OCI-LY3 (cell line): ENCODE data around the gene GYS2.

Experiments
- EZH2phosphoT487 ChIP-seq: fragments of 200-600 bp; shearing (Covaris generic); IDR thresholded peaks from 2 replicates; pipeline ENCODE4 v1.6.1; 2018; ENCODE audit warnings: antibody characterized with exemption, mixed run types, low read depth
- TF ChIP-seq, protein P1 (sequence below): fragments of 200-600, 300-600 bp; sonication (generic); IDR thresholded peaks from 2 replicates; pipeline ENCODE4 v1.5.1; 2014; ENCODE audit warnings: antibody characterized with exemption, low read length, low read depth

DNA sequence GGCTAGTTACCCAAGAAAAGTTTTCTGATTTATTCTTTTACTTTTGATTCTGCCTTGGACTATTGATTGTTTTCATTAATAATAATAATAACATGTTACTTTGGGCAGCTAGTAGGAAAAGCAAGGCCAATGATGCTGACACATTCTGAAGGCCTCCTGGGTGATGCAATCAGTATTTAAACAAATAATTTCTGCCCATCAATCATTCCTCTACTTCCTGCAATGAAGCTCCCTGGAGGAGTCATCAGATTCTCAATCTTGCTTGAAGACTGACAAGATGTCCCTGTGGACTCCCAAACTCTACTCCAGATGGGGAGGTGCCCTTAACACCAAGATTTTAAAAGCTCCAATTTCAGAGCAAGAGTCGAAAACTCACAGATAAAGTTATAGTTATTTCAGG is 78.6 kb downstream of the GYS2 start, which contains the start of gene SPX:
- TF ChIP-seq, protein P1, sequence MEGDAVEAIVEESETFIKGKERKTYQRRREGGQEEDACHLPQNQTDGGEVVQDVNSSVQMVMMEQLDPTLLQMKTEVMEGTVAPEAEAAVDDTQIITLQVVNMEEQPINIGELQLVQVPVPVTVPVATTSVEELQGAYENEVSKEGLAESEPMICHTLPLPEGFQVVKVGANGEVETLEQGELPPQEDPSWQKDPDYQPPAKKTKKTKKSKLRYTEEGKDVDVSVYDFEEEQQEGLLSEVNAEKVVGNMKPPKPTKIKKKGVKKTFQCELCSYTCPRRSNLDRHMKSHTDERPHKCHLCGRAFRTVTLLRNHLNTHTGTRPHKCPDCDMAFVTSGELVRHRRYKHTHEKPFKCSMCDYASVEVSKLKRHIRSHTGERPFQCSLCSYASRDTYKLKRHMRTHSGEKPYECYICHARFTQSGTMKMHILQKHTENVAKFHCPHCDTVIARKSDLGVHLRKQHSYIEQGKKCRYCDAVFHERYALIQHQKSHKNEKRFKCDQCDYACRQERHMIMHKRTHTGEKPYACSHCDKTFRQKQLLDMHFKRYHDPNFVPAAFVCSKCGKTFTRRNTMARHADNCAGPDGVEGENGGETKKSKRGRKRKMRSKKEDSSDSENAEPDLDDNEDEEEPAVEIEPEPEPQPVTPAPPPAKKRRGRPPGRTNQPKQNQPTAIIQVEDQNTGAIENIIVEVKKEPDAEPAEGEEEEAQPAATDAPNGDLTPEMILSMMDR: no peak
- no peak for TF ChIP-seq EZH2phosphoT487
